Fibroblast of mammary gland (primary cell): ENCODE results near the gene MORN4.

Experiments
- DNase-seq: peaks from one replicate; pipeline ENCODE4 v3.0.0-alpha.2; 2010; ENCODE audit warnings: low read depth
- H3K4me3 ChIP-seq: 2 replicates; pipeline ENCODE4 v1.5.1; 2011; ENCODE audit warnings: low read depth, mild to moderate bottlenecking, low read length, moderate library complexity; ENCODE audit not compliant: control insufficient read depth
- CTCF ChIP-seq: conservative IDR thresholded peaks from 2 replicates; pipeline ENCODE4 v1.5.1; 2011; ENCODE audit warnings: low read depth, low read length, inconsistent platforms; ENCODE audit not compliant: control insufficient read depth, insufficient read depth

The MORN4 gene

GRCh38 chr10:97567891-97568290, 65.4 kb downstream of the MORN4 start:
- no peak for DNase-seq
- no peak overlapping the region for H3K4me3 ChIP-seq
- TF ChIP-seq CTCF: no peak

GRCh38 chr10:97566336-97566996, 66.8 kb downstream of the MORN4 start:
- no peak overlapping the region for H3K4me3 ChIP-seq
- DNase-seq: no peak
- no peak for TF ChIP-seq CTCF

- TF ChIP-seq CTCF: no peak
- H3K4me3 ChIP-seq: no peak overlapping the region
- DNase-seq: no peak
Measured at GRCh38 chr10:97564776-97565175, 68.5 kb downstream of the MORN4 start.
